HCT116 (cell line): ENCODE data around the gene NGRN. TPM values are rescaled to one million over a fixed set of nuclear protein-coding genes. Genes with fewer than 3 reads are reported as not detected.

Experiments used
- ATAC-seq: fragments of 200-7000 bp; cut with Tn5 transposase; 2 replicates; pipeline ENCODE4 v1.9.1; 2020; ENCODE audit warnings: mild to moderate bottlenecking, moderate library complexity
- BruUV-seq: library from RNA; stranded (reverse); fragments of 400-500 nt; replicated peaks from 2 replicates; lab custom pipeline; 2021; lab: Mats Ljungman, UMichigan
- CTCF ChIA-PET: fragments of 300-600 bp; sonication (Branson Sonifier 250); formaldehyde crosslinking; loops from one replicate; lab custom pipeline; 2021; ENCODE audit warnings: antibody characterized with exemption; lab: Charles Lee
- POLR2A ChIA-PET: fragments of 300-600, 350-600 bp; sonication (Branson Sonifier 250); formaldehyde crosslinking; loops from one replicate; lab custom pipeline; 2021; ENCODE audit warnings: antibody characterized with exemption; lab: Charles Lee
- RAD21 ChIA-PET, 2 experiments: fragments of 300-600 bp; sonication (Branson Sonifier 250); formaldehyde crosslinking; loops; one replicate each; lab custom pipeline; 2023; ENCODE audit warnings: low total read pairs in 2 of 2; ENCODE audit not compliant: uncharacterized antibody in 2 of 2, unreplicated experiment in 2 of 2, low non-redundant PET in 1 of 2; lab: Charles Lee
- DNase-seq: peaks from one replicate; pipeline ENCODE4 v3.0.0-alpha.2; 2010; ENCODE audit warnings: low read depth, low spot score
- H2AFZ ChIP-seq: fragments of 200-600 bp; shearing (Covaris generic), sonication (generic); 2 replicates; pipeline ENCODE4 v1.6.1; 2017; ENCODE audit warnings: low read depth, mixed run types, mixed read lengths, antibody characterized with exemption, low read length; ENCODE audit not compliant: poor library complexity, severe bottlenecking
- H3K27ac ChIP-seq: 2 replicates; pipeline ENCODE4 v1.5.1; 2012; ENCODE audit warnings: low read depth, low read length
- H3K27me3 ChIP-seq: fragments of 200-600 bp; sonication (generic); 2 replicates; pipeline ENCODE4 v1.6.1; 2016; ENCODE audit warnings: mixed run types, low read length, mixed read lengths; ENCODE audit not compliant: insufficient read depth
- H3K36me3 ChIP-seq, 2 experiments: fragments of 200-500 bp in 1 of 2; fragments of 200-600 bp in 1 of 2; sonication (Bioruptor generic) in 1 of 2; sonication (generic) in 1 of 2; 2 replicates each; pipeline versions ENCODE4 v1.5.1 to v1.6.1; 2014 to 2016; ENCODE audit warnings: low read length in 2 of 2, inconsistent platforms in 1 of 2, mixed read lengths in 1 of 2, mixed run types in 1 of 2; ENCODE audit not compliant: insufficient read depth in 2 of 2, control insufficient read depth in 1 of 2
- H3K4me1 ChIP-seq, 2 experiments: fragments of 200-600 bp in 1 of 2; sonication (generic) in 1 of 2; 2 replicates each; pipeline versions ENCODE4 v1.5.1 to v1.6.1; 2012 to 2017; ENCODE audit warnings: low read length in 2 of 2, inconsistent platforms in 1 of 2, mild to moderate bottlenecking in 1 of 2, mixed read lengths in 1 of 2, mixed run types in 1 of 2, moderate library complexity in 1 of 2; ENCODE audit not compliant: insufficient read depth in 2 of 2, control insufficient read depth in 1 of 2
- H3K4me2 ChIP-seq: fragments of 200-600 bp; sonication (generic); 2 replicates; pipeline ENCODE4 v1.6.1; 2017; ENCODE audit warnings: mixed run types, low read length, mixed read lengths
- H3K4me3 ChIP-seq, 2 experiments: fragments of 200-600 bp in 1 of 2; sonication (generic) in 1 of 2; replicated peaks in 1 of 2; 2 replicates each; pipeline ENCODE4 v1.5.1; 2011 to 2016; ENCODE audit warnings: low read length in 2 of 2, control low read depth in 1 of 2, low read depth in 1 of 2, mild to moderate bottlenecking in 1 of 2, mixed read lengths in 1 of 2, mixed run types in 1 of 2
- H3K79me2 ChIP-seq: fragments of 200-600 bp; sonication (generic); 2 replicates; pipeline ENCODE4 v1.6.1; 2017; ENCODE audit warnings: mild to moderate bottlenecking, mixed run types, low read length, moderate library complexity, mixed read lengths; ENCODE audit not compliant: insufficient read depth
- H3K9ac ChIP-seq: fragments of 200-600 bp; sonication (generic); 2 replicates; pipeline ENCODE4 v1.6.1; 2016; ENCODE audit warnings: low read length, mixed read lengths
- H3K9me2 ChIP-seq: fragments of 200-600 bp; sonication (generic), shearing (Covaris generic); 2 replicates; pipeline ENCODE4 v1.6.1; 2017; ENCODE audit warnings: mixed run types, mild to moderate bottlenecking, moderate library complexity; ENCODE audit not compliant: insufficient read depth
- H3K9me3 ChIP-seq, 2 experiments: fragments of 200-500 bp in 1 of 2; fragments of 200-600 bp in 1 of 2; sonication (Bioruptor generic) in 1 of 2; sonication (generic) in 1 of 2; 2 replicates each; pipeline ENCODE4 v1.6.1; 2014 to 2017; ENCODE audit warnings: low read length in 2 of 2, mixed read lengths in 2 of 2, inconsistent platforms in 1 of 2, low read depth in 1 of 2, mild to moderate bottlenecking in 1 of 2, mixed run types in 1 of 2, moderate library complexity in 1 of 2; ENCODE audit not compliant: control insufficient read depth in 1 of 2, insufficient read depth in 1 of 2
- H4K20me1 ChIP-seq: fragments of 200-600 bp; sonication (generic), shearing (Covaris generic); 2 replicates; pipeline ENCODE4 v1.6.1; 2017; ENCODE audit warnings: mixed run types, mild to moderate bottlenecking, moderate library complexity; ENCODE audit not compliant: insufficient read depth
- EZH2 ChIP-seq: fragments of 200-600 bp; sonication (generic); IDR thresholded peaks from 2 replicates; pipeline ENCODE4 v1.6.1; 2017; ENCODE audit warnings: antibody characterized with exemption, mixed run types
- EZH2phosphoT487 ChIP-seq: fragments of 200-600 bp; IDR thresholded peaks from 2 replicates; pipeline ENCODE4 v1.6.1; 2018; ENCODE audit warnings: antibody characterized with exemption, borderline replicate concordance
- JUND ChIP-seq: IDR thresholded peaks from 2 replicates; pipeline ENCODE4 v1.6.1; 2012
- POLR2AphosphoS5 ChIP-seq: IDR thresholded peaks from 2 replicates; pipeline ENCODE4 v1.6.1; 2011; ENCODE audit warnings: mild to moderate bottlenecking, low read depth, low read length, moderate library complexity
- ZBTB33 ChIP-seq: IDR thresholded peaks from 2 replicates; pipeline ENCODE4 v1.6.1; 2011; ENCODE audit warnings: mild to moderate bottlenecking, low read length, moderate library complexity; ENCODE audit not compliant: insufficient replicate concordance; ENCODE audit errors: extremely low read depth
- ZNF274 ChIP-seq: fragments of 200-500 bp; sonication (Bioruptor generic); IDR thresholded peaks from 2 replicates; pipeline ENCODE4 v1.6.1; 2014; ENCODE audit warnings: mild to moderate bottlenecking, low read depth, low read length, inconsistent platforms
- intact Hi-C: fragments of 100-400 bp; cut with micrococcal nuclease; formaldehyde crosslinking; loops from 2 replicates; pipeline ENCODE4 v1.10.0; 2022
- total RNA-seq: library from RNA; stranded (reverse); gene quantifications from one replicate; pipeline ENCODE4 v1.2.1, GENCODE V29; 2021; ENCODE audit not compliant: unreplicated experiment

The NGRN gene
- total RNA-seq, 1 experiment from 2014 or later, result 72.7 TPM

DNA sequence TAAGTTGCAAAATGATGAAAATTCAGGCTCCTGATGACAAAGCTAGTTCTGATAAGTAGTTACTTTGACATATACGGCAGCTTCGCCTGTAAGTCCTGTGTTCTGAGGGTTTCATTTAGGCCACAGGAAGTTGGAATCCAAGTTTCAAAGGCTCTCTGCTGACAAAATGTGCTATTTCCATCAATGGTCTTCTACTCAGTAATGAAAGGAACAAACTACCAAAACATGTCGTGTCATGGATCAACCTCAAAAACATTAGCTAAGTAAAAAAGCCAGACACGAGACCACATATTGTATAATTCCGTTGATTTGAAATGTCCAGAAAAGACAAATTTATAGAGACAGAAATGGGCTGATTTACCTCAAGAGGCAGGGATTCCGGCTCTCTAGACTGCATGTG lies 22.5 kb downstream of the NGRN start:
- intact Hi-C loops, result no loop called here
- Histone ChIP-seq H3K9me3 (no peaks in the 10 kb centered on the region), H3K4me3 (no peak overlapping the region), H3K9me2 (no peaks in the 10 kb centered on the region), H2AFZ (no peak overlapping the region), H4K20me1 (no peaks in the 10 kb centered on the region), H3K79me2 (no peaks in the 10 kb centered on the region), H3K36me3 (no peaks in the 10 kb centered on the region), H3K9ac (no peak overlapping the region), H3K27me3 (no peaks in the 10 kb centered on the region), H3K4me2 (no peak overlapping the region), H3K27ac (no peak overlapping the region), H3K4me1 (peaks cover 4 to 13% of the 10 kb centered on the region in 2 experiments; a peak in 3 of 4 replicates)
- DNase-seq, result no peak
- BruUV-seq, result no TSS peak
- POLR2A ChIA-PET, result no interaction called here
- no peak for TF ChIP-seq ZBTB33
- no peak for TF ChIP-seq JUND
- no peak for TF ChIP-seq ZNF274
- no peak for TF ChIP-seq EZH2phosphoT487
- TF ChIP-seq POLR2AphosphoS5, result no peak
- no peak for TF ChIP-seq EZH2
- CTCF ChIA-PET, result interaction anchor here (1.4 to 2.5 kb wide), 2 partner anchors 14 to 54 kb away, joined by 3 to 8 read pairs; partner anchors contain the start of genes CIB1 and GDPGP1
- RAD21 ChIA-PET, result no interaction called here
- no peak for ATAC-seq
